Activated B cell treated with CpG ODN at 0.5 μM for 24 hours (primary cell): ENCODE data around the gene P2RY6. TPM values are rescaled to one million over a fixed set of nuclear protein-coding genes. Genes with fewer than 3 reads are reported as not detected.

ENCODE experiments used
- ATAC-seq: fragments of 200-7000 bp; cut with Tn5 transposase; one replicate; pipeline ENCODE4 v1.10.0; 2021; ENCODE audit warnings: low read depth, mild to moderate bottlenecking, moderate library complexity
- CTCF ChIA-PET: fragments of 350-600 bp; sonication (Branson Sonifier 250); formaldehyde crosslinking; loops from one replicate; lab custom pipeline; 2021; ENCODE audit warnings: antibody characterized with exemption; lab: Charles Lee
- POLR2A ChIA-PET: fragments of 350-600 bp; sonication (Branson Sonifier 250); formaldehyde crosslinking; loops from one replicate; lab custom pipeline; 2021; ENCODE audit warnings: antibody characterized with exemption; lab: Charles Lee
- DNase-seq: peaks from one replicate; pipeline ENCODE4 v3.0.0; 2022
- H3K27ac Mint-ChIP-seq: one replicate; pipeline ENCODE4 v1.8.0; 2020; ENCODE audit warnings: mixed read lengths
- H3K27me3 Mint-ChIP-seq: one replicate; pipeline ENCODE4 v1.8.0; 2021; ENCODE audit warnings: mixed read lengths
- H3K36me3 Mint-ChIP-seq: one replicate; pipeline ENCODE4 v1.8.0; 2021; ENCODE audit warnings: low read depth, mixed read lengths
- H3K4me1 Mint-ChIP-seq: one replicate; pipeline ENCODE4 v1.8.0; 2021; ENCODE audit warnings: mixed read lengths
- H3K4me3 Mint-ChIP-seq: one replicate; pipeline ENCODE4 v1.8.0; 2020; ENCODE audit warnings: mild to moderate bottlenecking, mixed read lengths
- H3K9me3 Mint-ChIP-seq: one replicate; pipeline ENCODE4 v1.8.0; 2020; ENCODE audit warnings: mixed read lengths
- intact Hi-C: fragments of 100-400 bp; cut with micrococcal nuclease; formaldehyde crosslinking; loops from one replicate; pipeline ENCODE4 v1.15.1; 2024
- total RNA-seq: library from RNA; stranded (reverse); gene quantifications from 2 replicates; pipeline ENCODE4 v1.2.3, GENCODE V29; 2022
- TF ChIP-seq, protein P1 (sequence below): fragments of 200-600 bp; IDR thresholded peaks from one replicate; pipeline ENCODE4 v1.8.0; 2022; ENCODE audit warnings: antibody characterized with exemption, mild to moderate bottlenecking

Gene P2RY6
- total RNA-seq, 1 donor from 2014 or later: 0.22 TPM

DNA sequence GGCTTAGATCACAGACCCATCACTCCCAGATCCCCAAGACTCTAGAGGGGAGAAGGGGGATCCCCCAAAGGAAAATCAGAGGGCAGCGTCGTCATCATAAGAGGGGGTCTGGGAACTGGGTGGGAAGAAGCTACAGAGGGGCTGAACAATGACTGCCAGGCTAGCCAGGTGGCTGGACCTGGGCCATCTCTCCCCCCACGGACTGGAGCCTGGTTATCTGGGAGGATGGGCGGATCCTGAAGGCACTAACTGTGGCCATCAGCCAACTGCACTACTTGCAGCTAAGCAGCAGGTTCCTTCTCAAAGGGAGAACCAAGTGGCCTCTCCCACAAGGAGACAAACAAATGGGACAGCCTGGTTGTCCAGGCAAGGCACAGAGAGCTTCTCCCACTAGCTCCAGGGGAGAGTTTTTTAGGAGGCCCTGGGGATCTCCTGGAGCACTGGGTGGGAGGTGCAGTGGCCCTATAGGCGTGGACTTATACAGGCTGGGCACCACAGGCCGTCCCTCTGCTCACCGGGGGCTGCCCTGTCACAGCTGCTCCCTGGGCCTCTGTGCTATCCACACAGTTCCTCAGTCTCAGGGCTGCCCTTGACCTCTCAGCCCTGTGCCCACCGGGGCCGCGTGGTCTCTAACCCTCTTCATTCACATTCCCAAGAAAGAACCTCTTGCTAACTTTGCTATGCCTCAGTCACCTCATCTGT lies 15.4 kb downstream of the P2RY6 start:
- TF ChIP-seq, protein P1, sequence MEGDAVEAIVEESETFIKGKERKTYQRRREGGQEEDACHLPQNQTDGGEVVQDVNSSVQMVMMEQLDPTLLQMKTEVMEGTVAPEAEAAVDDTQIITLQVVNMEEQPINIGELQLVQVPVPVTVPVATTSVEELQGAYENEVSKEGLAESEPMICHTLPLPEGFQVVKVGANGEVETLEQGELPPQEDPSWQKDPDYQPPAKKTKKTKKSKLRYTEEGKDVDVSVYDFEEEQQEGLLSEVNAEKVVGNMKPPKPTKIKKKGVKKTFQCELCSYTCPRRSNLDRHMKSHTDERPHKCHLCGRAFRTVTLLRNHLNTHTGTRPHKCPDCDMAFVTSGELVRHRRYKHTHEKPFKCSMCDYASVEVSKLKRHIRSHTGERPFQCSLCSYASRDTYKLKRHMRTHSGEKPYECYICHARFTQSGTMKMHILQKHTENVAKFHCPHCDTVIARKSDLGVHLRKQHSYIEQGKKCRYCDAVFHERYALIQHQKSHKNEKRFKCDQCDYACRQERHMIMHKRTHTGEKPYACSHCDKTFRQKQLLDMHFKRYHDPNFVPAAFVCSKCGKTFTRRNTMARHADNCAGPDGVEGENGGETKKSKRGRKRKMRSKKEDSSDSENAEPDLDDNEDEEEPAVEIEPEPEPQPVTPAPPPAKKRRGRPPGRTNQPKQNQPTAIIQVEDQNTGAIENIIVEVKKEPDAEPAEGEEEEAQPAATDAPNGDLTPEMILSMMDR: no peak
- H3K36me3 Mint-ChIP-seq: no peaks in the 10 kb centered on the region
- no peak for DNase-seq
- H3K4me3 Mint-ChIP-seq: no peak overlapping the region
- H3K4me1 Mint-ChIP-seq: peaks cover 33% of the 10 kb centered on the region
- no peak for ATAC-seq
- intact Hi-C loops: loop anchor here (2.0 to 5.0 kb wide), 2 partner anchors 17 to 100 kb away; no protein-coding TSS in a partner anchor
- H3K9me3 Mint-ChIP-seq: no peaks in the 10 kb centered on the region
- CTCF ChIA-PET: interaction anchor here (0.5 to 2.4 kb wide), 6 partner anchors 19 to 456 kb away, joined by 3 to 25 read pairs (median 7); no protein-coding TSS in a partner anchor
- POLR2A ChIA-PET: interaction anchor here (0.6 to 2.9 kb wide), 6 partner anchors 20 to 208 kb away, joined by 3 to 17 read pairs (median 4); partner anchors contain the start of gene ARHGEF17
- no peaks in the 10 kb centered on the region for H3K27me3 Mint-ChIP-seq
- H3K27ac Mint-ChIP-seq: peak overlapping the region; percentile 88

DNA sequence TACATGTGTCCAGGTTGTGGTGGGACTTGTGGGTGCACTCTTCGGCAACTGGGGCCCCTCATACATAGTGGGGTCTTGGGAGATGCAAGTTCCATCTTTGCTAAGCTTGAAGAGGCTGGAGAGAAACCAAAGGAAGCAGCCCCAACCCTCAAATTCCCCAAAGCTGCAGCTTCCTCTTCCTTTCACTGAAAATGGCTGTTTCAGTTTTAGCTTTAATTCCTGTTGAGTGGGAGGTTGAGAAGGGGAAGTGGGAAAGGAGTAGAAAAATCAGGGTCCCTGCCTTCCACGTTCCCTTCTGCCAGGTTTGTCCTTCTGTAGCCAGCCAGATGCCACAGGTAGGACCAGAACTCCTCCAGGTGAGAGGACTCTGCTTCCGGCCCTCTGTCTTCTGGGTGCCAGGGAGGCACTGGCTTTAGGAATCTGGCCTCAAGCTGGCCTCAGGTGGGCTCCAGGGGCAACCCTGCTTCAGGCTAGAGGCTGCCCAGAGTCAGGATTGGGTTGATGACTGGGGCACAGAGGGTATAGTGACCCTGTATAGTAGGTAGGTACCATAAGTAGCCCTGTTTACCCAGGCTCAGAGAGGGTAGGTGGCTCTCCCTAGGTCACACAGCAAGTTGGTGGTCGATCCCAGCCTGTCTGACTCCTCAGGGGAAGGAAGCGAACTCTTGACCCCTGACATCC lies 16.2 kb downstream of the P2RY6 start:
- intact Hi-C loops: loop anchor here (2.0 to 5.0 kb wide), 2 partner anchors 18 to 99 kb away; no protein-coding TSS in a partner anchor
- ATAC-seq (peak; percentile 9), DNase-seq (no peak)
- ChIA-PET POLR2A (interaction anchor here (0.8 to 2.9 kb wide), 8 partner anchors 20 to 151 kb away, joined by 3 to 17 read pairs (median 3); partner anchors contain the start of gene ARHGEF17), CTCF (interaction anchor here (0.5 to 2.8 kb wide), 11 partner anchors 9 to 457 kb away, joined by 3 to 38 read pairs (median 6); no protein-coding TSS in a partner anchor)
- H3K27ac Mint-ChIP-seq: peak overlapping the region; percentile 88
- no peaks in the 10 kb centered on the region for H3K36me3 Mint-ChIP-seq
- TF ChIP-seq, protein P1: no peak
- H3K4me1 Mint-ChIP-seq: peaks cover 33% of the 10 kb centered on the region
- no peaks in the 10 kb centered on the region for H3K9me3 Mint-ChIP-seq
- no peak overlapping the region for H3K4me3 Mint-ChIP-seq
- H3K27me3 Mint-ChIP-seq: no peaks in the 10 kb centered on the region

DNA sequence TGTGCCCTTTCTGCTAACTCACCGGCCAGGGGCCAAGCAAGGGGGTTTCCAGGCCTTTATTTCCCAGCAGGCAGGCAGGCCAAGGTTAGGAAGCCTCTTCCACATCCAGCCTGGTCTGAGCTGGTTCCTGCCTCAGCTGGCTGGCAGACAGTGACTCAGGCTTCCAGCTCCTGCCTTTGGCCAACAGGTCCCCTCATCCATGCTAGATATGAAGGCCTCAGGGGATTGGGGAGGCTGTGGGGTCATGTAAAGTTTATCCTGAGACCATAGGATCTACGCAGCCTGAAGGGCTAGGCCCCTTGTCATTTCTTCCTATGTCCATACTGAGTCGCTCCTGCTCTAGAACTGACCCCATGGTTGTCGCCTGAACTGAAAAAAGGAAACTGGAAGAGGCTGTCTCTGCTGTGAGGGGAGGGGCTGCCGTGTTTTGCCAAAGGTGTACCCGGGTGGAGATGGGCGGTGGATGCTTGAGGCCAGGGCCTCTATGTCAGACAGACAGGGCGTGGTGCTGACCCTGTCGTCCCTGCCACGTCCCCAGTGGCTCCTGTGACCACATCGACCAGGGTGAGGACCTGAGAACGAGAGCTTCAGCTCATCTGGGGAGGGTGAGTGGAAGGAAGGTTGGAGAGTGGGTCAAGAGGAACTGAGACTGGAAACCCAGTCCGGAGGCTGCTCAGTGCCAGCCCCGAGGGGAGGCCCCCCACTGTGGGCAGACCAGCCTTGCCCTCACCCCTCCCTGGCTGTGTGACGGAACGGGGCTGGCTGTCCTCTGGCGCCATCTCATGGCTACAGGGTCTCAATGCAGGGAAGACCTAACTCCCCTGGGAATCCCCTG lies 17.0 kb downstream of the P2RY6 start:
- POLR2A ChIA-PET: interaction anchor here (0.6 to 2.9 kb wide), 11 partner anchors 16 to 151 kb away, joined by 3 to 17 read pairs (median 3); partner anchors contain the start of gene FCHSD2
- DNase-seq: peak; percentile 66
- peaks cover 33% of the 10 kb centered on the region for H3K4me1 Mint-ChIP-seq
- intact Hi-C loops: loop anchor here (1.0 to 5.0 kb wide), 8 partner anchors 18 to 567 kb away; partner anchors contain the start of gene FCHSD2
- peak; percentile 90 for ATAC-seq
- no peaks in the 10 kb centered on the region for H3K9me3 Mint-ChIP-seq
- H3K27ac Mint-ChIP-seq: peak overlapping the region; percentile 88
- H3K36me3 Mint-ChIP-seq: no peaks in the 10 kb centered on the region
- CTCF ChIA-PET: interaction anchor here (0.6 to 2.8 kb wide), 15 partner anchors 8 to 457 kb away, joined by 3 to 38 read pairs (median 4); no protein-coding TSS in a partner anchor
- TF ChIP-seq, protein P1: peak; percentile 59
- peak overlapping the region; percentile 68 for H3K4me3 Mint-ChIP-seq
- no peaks in the 10 kb centered on the region for H3K27me3 Mint-ChIP-seq

DNA sequence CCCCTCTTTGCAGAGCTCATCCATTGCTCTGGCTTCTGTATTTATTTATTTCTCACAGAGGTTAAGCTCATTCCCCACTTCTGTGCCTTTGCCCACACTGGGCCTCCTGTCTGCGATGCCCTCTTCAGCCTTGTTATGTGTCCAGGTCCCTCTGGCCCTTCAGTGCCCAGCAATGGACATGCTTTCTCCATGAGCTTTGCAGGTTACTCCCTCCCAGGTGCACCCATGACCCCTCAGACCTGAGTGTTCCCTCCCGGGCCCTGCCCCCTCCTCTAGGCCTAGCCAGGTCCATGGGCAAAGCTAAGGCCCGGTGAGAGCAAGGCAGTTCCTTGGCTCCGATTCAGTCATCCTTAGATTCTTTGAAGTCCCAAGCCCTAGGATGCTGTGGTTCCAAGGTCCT lies 18.4 kb downstream of the P2RY6 start:
- H3K27me3 Mint-ChIP-seq: peaks cover 2% of the 10 kb centered on the region
- ATAC-seq (no peak), DNase-seq (no peak)
- intact Hi-C loops: no loop called here
- H3K27ac Mint-ChIP-seq: no peak overlapping the region
- ChIA-PET CTCF (interaction anchor here (0.6 to 2.8 kb wide), 5 partner anchors 45 to 459 kb away, joined by 3 to 38 read pairs (median 4); no protein-coding TSS in a partner anchor), POLR2A (no interaction called here)
- no peak overlapping the region for H3K4me3 Mint-ChIP-seq
- peaks cover 35% of the 10 kb centered on the region for H3K4me1 Mint-ChIP-seq
- no peaks in the 10 kb centered on the region for H3K36me3 Mint-ChIP-seq
- H3K9me3 Mint-ChIP-seq: no peaks in the 10 kb centered on the region
- TF ChIP-seq, protein P1: no peak
